H1 (cell line): ENCODE results near the gene ANKDD1A. TPM values are rescaled to one million over a fixed set of nuclear protein-coding genes. Genes with fewer than 3 reads are reported as not detected.
A peak's percentile ranks its signal among the peaks of the same experiment; 100 is the strongest.

Experiments
- BCL11A ChIP-seq, 2 experiments: IDR thresholded peaks; one replicate each; pipeline ENCODE4 v1.6.1; 2011; ENCODE audit warnings: low read depth in 2 of 2, low read length in 2 of 2, mild to moderate bottlenecking in 2 of 2
- CHD1 ChIP-seq: IDR thresholded peaks from 2 replicates; pipeline ENCODE4 v1.6.1; 2012; ENCODE audit warnings: low read depth, low read length, improper control_type of control experiment
- EP300 ChIP-seq, 2 experiments: IDR thresholded peaks; 1 replicate in 1 of 2; 2 replicates in 1 of 2; pipeline ENCODE4 v1.6.1; 2011 to 2012; ENCODE audit warnings: low read depth in 2 of 2, low read length in 2 of 2, mild to moderate bottlenecking in 2 of 2, borderline replicate concordance in 1 of 2, inconsistent platforms in 1 of 2, moderate library complexity in 1 of 2
- FOSL1 ChIP-seq: IDR thresholded peaks from 2 replicates; pipeline ENCODE4 v1.6.1; 2011; ENCODE audit warnings: mild to moderate bottlenecking, low read depth, low read length, moderate library complexity; ENCODE audit not compliant: insufficient read depth
- HDAC2 ChIP-seq, 2 experiments: fragments of 300-600 bp in 1 of 2; sonication (generic) in 1 of 2; IDR thresholded peaks; 2 replicates each; pipeline ENCODE4 v1.6.1; 2011 to 2012; ENCODE audit warnings: low read depth in 2 of 2, low read length in 2 of 2, mild to moderate bottlenecking in 2 of 2, moderate library complexity in 2 of 2, borderline replicate concordance in 1 of 2, inconsistent platforms in 1 of 2
- HDAC6 ChIP-seq: IDR thresholded peaks from one replicate; pipeline ENCODE4 v1.7.1; 2012; ENCODE audit warnings: low read depth, mild to moderate bottlenecking, inconsistent platforms, low read length, moderate library complexity
- JUND ChIP-seq: IDR thresholded peaks from 2 replicates; pipeline ENCODE4 v1.6.1; 2011; ENCODE audit warnings: mild to moderate bottlenecking, improper control_type of control experiment, low read length
- KDM5A ChIP-seq: fragments of 200-600 bp; IDR thresholded peaks from 2 replicates; pipeline ENCODE4 v1.7.1; 2012; ENCODE audit warnings: mild to moderate bottlenecking, low read length, inconsistent platforms, mixed read lengths
- MAFK ChIP-seq: IDR thresholded peaks from 2 replicates; pipeline ENCODE4 v1.6.1; 2012; ENCODE audit warnings: low read depth, mild to moderate bottlenecking, improper control_type of control experiment, low read length
- NRF1 ChIP-seq: IDR thresholded peaks from 2 replicates; pipeline ENCODE4 v1.6.1; 2011; ENCODE audit warnings: mild to moderate bottlenecking, low read depth, low read length, improper control_type of control experiment
- PHF8 ChIP-seq: fragments of 200-600 bp; sonication (generic); conservative IDR thresholded peaks from 2 replicates; pipeline ENCODE4 v1.7.1; 2012; ENCODE audit warnings: low read depth, mild to moderate bottlenecking, inconsistent platforms, low read length, moderate library complexity
- POLR2AphosphoS5 ChIP-seq: IDR thresholded peaks from 2 replicates; pipeline ENCODE4 v1.6.1; 2011; ENCODE audit warnings: low read depth, low read length
- RBBP5 ChIP-seq: IDR thresholded peaks from 2 replicates; pipeline ENCODE4 v1.7.1; 2012; ENCODE audit warnings: low read depth, mild to moderate bottlenecking, inconsistent platforms, low read length, moderate library complexity, borderline replicate concordance
- RNF2 ChIP-seq: fragments of 200-900, 300-1000 bp; sonication (generic); IDR thresholded peaks from 2 replicates; pipeline ENCODE4 v1.7.1; 2016; ENCODE audit warnings: borderline replicate concordance, low read depth, mild to moderate bottlenecking, antibody characterized with exemption, low read length; ENCODE audit not compliant: poor library complexity, severe bottlenecking; ENCODE audit errors: missing control alignments
- SIN3A ChIP-seq, 2 experiments: IDR thresholded peaks in 1 of 2; conservative IDR thresholded peaks in 1 of 2; 2 replicates each; pipeline ENCODE4 v1.6.1; 2011 to 2012; ENCODE audit warnings: low read length in 2 of 2, improper control_type of control experiment in 1 of 2, low read depth in 1 of 2, mild to moderate bottlenecking in 1 of 2
- SP4 ChIP-seq: IDR thresholded peaks from 2 replicates; pipeline ENCODE4 v1.6.1; 2012; ENCODE audit warnings: low read length, inconsistent platforms
- TAF1 ChIP-seq: IDR thresholded peaks from 2 replicates; pipeline ENCODE4 v1.6.1; 2011; ENCODE audit warnings: mild to moderate bottlenecking, low read depth, low read length
- polyA plus RNA-seq, 7 experiments: library from polyadenylated mRNA; depleted of rRNA in 3 of 7; stranded (reverse) in 5 of 7; unstranded in 2 of 7; fragments of >200 nt in 5 of 7; fragments of 200-250 nt in 2 of 7; gene quantifications; 1 replicate in 5 of 7; 2 replicates in 1 of 7; 4 replicates in 1 of 7; pipeline versions ENCODE4 v1.2.1 to v1.2.3, GENCODE V29; 2011 to 2013; ENCODE audit warnings: missing spikeins in 2 of 7, mixed read lengths in 2 of 7
- total RNA-seq: library from RNA; stranded (reverse); fragmentation: NEBNext Ultra II Directional; extraction: Animal tissue kit (Norgen Biotek cat#: 25700); gene quantifications from 2 replicates; pipeline ENCODE4 v1.2.1, GENCODE V29; 2021
- TF ChIP-seq, protein P1 (sequence below): IDR thresholded peaks from 2 replicates; pipeline ENCODE4 v1.6.1; 2012; ENCODE audit warnings: inconsistent platforms
- TF ChIP-seq, protein P2 (sequence below): IDR thresholded peaks from 2 replicates; pipeline ENCODE4 v1.6.1; 2011; ENCODE audit warnings: low read depth, mild to moderate bottlenecking, low read length; ENCODE audit not compliant: insufficient read depth
- TF ChIP-seq, protein P3 (sequence below): IDR thresholded peaks from 2 replicates; pipeline ENCODE4 v1.6.1; 2012; ENCODE audit warnings: inconsistent platforms

Gene ANKDD1A
- total and polyA plus RNA-seq, 2 of the 8 experiments (the other 6 are each of a cell fraction or from before 2014, with no cell fraction given) = 4.1 to 5.0 TPM

DNA sequence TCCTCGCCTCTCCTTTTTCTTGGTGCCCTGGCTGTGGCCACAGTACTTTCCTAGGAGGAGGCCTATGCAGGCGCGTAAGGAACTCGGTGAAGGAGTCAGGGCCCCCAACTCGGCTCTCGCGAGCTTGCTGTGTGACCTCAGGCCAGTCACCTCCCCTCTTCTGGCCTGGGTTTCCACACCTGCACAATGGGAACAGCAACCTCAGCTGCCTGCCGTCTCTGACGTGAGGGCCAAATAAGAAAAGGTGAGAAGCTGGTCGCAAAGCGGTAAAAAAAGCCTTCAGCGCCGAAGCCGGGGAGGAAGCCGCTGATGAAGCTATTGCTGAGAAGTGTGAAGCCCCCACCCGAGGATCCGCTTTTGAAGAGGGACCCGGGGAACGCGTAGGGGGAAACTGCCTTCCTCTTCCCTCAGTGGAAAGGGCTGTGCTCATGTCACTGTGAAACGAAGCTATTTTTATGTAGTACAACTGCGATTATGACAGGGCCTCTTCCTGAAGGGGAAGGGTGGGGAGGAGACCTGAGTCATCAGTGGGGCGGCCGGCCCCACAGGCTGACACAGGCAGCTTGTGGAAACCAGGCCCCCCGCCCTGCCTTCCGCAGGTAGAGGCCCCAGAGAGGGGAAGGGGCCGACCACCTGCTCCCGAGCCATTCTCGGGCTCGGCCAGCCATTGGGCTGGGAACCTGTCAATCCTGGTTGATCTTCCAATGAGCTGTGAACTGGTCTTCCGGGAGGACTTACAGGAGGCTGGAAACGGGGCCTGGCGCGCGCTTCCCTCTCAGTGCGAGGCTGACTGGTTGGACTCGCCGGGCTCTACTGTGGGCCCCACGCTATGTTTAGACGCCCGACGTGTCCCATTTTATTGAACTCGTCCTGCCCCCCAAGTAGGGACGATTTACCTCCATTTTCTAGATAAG is 18.0 kb upstream of the ANKDD1A start (continued):
- TF ChIP-seq HDAC2 (IDR thresholded peaks at IDR 0.05; ENCODE audit: borderline replicate concordance in 1 of 2, low read depth in 2 of 2, low read length in 2 of 2) (peak; percentile 24 to 29; a peak in 1 of 4 replicates), PHF8 (peak; percentile 48; the same call in 1 of the 2 replicates), JUND (no peak), TAF1 (no peak), NRF1 (no peak), SP4 (0 out of 2 replicates have a peak, but pooled peaks have one; percentile 61), KDM5A (no peak), FOSL1 (no peak), HDAC6 (no peak), MAFK (no peak), RBBP5 (no peak), CHD1 (no peak), EP300 (IDR thresholded peaks at IDR 0.05; ENCODE audit: borderline replicate concordance in 1 of 2, low read depth in 2 of 2, low read length in 2 of 2) (no peak), SIN3A (conservative IDR thresholded peaks at IDR 0.05 in 1 of 2, IDR thresholded peaks at IDR 0.05 in 1 of 2; ENCODE audit: low read depth in 1 of 2, low read length in 2 of 2) (peak in 1 of 2 experiments; percentile 55; a peak in 1 of 4 replicates), POLR2AphosphoS5 (no peak; the same call in 1 of the 2 replicates), RNF2 (no peak), BCL11A (IDR thresholded peaks at IDR 0.05; ENCODE audit: low read depth in 2 of 2, low read length in 2 of 2) (no peak)
- TF ChIP-seq, protein P1, sequence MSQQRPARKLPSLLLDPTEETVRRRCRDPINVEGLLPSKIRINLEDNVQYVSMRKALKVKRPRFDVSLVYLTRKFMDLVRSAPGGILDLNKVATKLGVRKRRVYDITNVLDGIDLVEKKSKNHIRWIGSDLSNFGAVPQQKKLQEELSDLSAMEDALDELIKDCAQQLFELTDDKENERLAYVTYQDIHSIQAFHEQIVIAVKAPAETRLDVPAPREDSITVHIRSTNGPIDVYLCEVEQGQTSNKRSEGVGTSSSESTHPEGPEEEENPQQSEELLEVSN = peak; percentile 96
- TF ChIP-seq, protein P2, sequence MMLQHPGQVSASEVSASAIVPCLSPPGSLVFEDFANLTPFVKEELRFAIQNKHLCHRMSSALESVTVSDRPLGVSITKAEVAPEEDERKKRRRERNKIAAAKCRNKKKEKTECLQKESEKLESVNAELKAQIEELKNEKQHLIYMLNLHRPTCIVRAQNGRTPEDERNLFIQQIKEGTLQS = no peak
- TF ChIP-seq, protein P3, sequence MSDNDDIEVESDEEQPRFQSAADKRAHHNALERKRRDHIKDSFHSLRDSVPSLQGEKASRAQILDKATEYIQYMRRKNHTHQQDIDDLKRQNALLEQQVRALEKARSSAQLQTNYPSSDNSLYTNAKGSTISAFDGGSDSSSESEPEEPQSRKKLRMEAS = peak; percentile 85
